ENCODE results near the gene ACAA2. TPM values are rescaled to one million over a fixed set of nuclear protein-coding genes. Genes with fewer than 3 reads are reported as not detected.

Gene ACAA2
- total RNA-seq, 1 experiment from 2014 or later: 18.2 TPM

GRCh38 chr18:49846361-49846662 lies 33.0 kb upstream of the ACAA2 start:
- TF ChIP-seq FOSL1 (IDR thresholded peaks at IDR 0.05; ENCODE audit: low read depth): no peak
- TF ChIP-seq JUND (IDR thresholded peaks at IDR 0.05): no peak
- no peak for TF ChIP-seq CTCF (IDR thresholded peaks at IDR 0.05 in 2 of 3, conservative IDR thresholded peaks at IDR 0.05 in 1 of 3; ENCODE audit: borderline replicate concordance in 1 of 3, insufficient read depth in 1 of 3, low read depth in 2 of 3, low read length in 2 of 3)
- TF ChIP-seq SIN3A (IDR thresholded peaks at IDR 0.05; ENCODE audit: low read depth): no peak
- no peak for TF ChIP-seq EZH2phosphoT487 (IDR thresholded peaks at IDR 0.05; ENCODE audit: borderline replicate concordance)
- TF ChIP-seq ZFX (IDR thresholded peaks at IDR 0.05): no peak
- no peak for TF ChIP-seq REST (IDR thresholded peaks at IDR 0.05; ENCODE audit: low read depth)
- no peak for TF ChIP-seq ZBTB33 (IDR thresholded peaks at IDR 0.05; ENCODE audit: extremely low read depth, insufficient replicate concordance, low read length)
- TF ChIP-seq ZNF274 (IDR thresholded peaks at IDR 0.05; ENCODE audit: low read depth, low read length): no peak
- TF ChIP-seq RAD21 (IDR thresholded peaks at IDR 0.05; ENCODE audit: low read depth): no peak
- no peak for DNase-seq (ENCODE audit: low read depth, low spot score)
- H3K9me3 ChIP-seq (ENCODE audit: control insufficient read depth in 1 of 2, insufficient read depth in 1 of 2, low read depth in 1 of 2, low read length in 2 of 2): no peaks in the 10 kb centered on the region
- RAD21 ChIA-PET (ENCODE audit: low non-redundant PET in 1 of 2, low total read pairs in 2 of 2, uncharacterized antibody in 2 of 2, unreplicated experiment in 2 of 2): no interaction called here
- intact Hi-C loops (cut with micrococcal nuclease): no loop called here
- no TSS peak for BruUV-seq (replicated peaks)
- no peak overlapping the region for H3K4me3 ChIP-seq (replicated peaks in 1 of 2; ENCODE audit: low read depth in 1 of 2, low read length in 2 of 2)
- no peak for ATAC-seq
- no peak overlapping the region for H2AFZ ChIP-seq (ENCODE audit: low read depth, low read length, poor library complexity, severe bottlenecking)
- H3K4me2 ChIP-seq (ENCODE audit: low read length): no peak overlapping the region
- no peak overlapping the region for H3K27ac ChIP-seq (ENCODE audit: low read depth, low read length)
- H4K20me1 ChIP-seq (ENCODE audit: insufficient read depth): no peaks in the 10 kb centered on the region
- peaks cover 21 to 35% of the 10 kb centered on the region in 2 experiments for H3K4me1 ChIP-seq (ENCODE audit: control insufficient read depth in 1 of 2, insufficient read depth in 2 of 2, low read length in 2 of 2)
- H3K27me3 ChIP-seq (ENCODE audit: insufficient read depth, low read length): no peaks in the 10 kb centered on the region
- CTCF ChIA-PET: no interaction called here
- no peaks in the 10 kb centered on the region for H3K9me2 ChIP-seq (ENCODE audit: insufficient read depth)
- H3K79me2 ChIP-seq (ENCODE audit: insufficient read depth, low read length): no peaks in the 10 kb centered on the region
- POLR2A ChIA-PET: interaction anchor here (0.5 kb wide), 1 partner anchor 332 kb away, joined by 4 read pairs; no protein-coding TSS in a partner anchor
- no peak overlapping the region for H3K9ac ChIP-seq (ENCODE audit: low read length)
- peaks cover 0 to under 1% of the 10 kb centered on the region in 2 experiments; a peak in 2 of 4 replicates for H3K36me3 ChIP-seq (ENCODE audit: control insufficient read depth in 1 of 2, insufficient read depth in 2 of 2, low read length in 2 of 2)
